Glomerular visceral epithelial cell (primary cell): ENCODE results near the gene GOLGA8B.
"Not testable (repeated sequence)": the region's sequence is repeated elsewhere in the genome, so short reads cannot be mapped to it uniquely, and the experiment has no call there.

Experiments
- DNase-seq: peaks from one replicate; pipeline ENCODE4 v3.0.0-alpha.2; 2016; ENCODE audit errors: extremely low spot score

Gene GOLGA8B

GRCh38 chr15:34583399-34584329, at the start of gene GOLGA8B:
TSS of gene GOLGA8B (minus strand) at chr15:34583651. CDS start at chr15:34535912, 47,739 bp downstream.
- peak; percentile 78 for DNase-seq

DNA sequence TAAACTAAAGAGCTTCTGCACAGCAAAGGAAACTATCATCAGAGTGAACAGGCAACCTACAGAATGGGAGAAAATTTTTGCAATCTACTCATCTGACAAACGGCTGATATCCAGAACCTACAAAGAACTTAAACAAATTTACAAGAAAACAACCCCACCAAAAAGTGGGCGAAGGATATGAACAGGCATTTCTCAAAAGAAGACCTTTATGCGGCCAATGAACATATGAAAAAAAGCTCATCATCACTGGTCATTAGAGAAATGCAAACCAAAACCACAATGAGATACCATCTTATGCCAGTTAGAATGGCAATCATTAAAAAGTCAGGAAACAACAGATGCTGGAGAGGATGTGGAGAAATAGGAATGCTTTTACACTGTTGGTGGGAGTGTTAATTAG, 49.7 kb upstream of the GOLGA8B start:
- DNase-seq: not testable (repeated sequence)

- DNase-seq: no peak
Measured at GRCh38 chr15:34628577-34629152, 45.2 kb upstream of the GOLGA8B start.

- DNase-seq: no peak
Measured at GRCh38 chr15:34625007-34625406, 41.6 kb upstream of the GOLGA8B start.

DNA sequence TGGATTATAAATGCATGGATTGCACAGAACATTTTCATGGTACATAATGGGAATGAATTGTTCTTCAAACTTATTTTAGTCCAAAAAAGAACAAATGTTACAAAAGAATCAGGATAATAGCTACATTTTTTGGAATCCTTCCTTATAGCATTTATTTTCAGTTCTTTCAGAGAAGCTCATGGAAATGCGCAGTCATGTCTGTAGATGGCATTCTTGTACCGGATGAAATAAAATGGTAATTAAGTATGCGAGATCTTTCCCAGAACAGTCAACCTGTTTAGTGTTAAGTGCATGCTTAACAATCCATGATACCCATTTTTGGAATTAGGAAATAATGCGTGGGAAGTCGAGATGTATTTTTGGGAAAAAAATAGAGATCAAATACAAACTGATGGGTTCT, 38.2 kb upstream of the GOLGA8B start:
- DNase-seq: peak; percentile 3

- no peak for DNase-seq
Measured at GRCh38 chr15:34620814-34621213, 37.4 kb upstream of the GOLGA8B start.

- no peak for DNase-seq
Measured at GRCh38 chr15:34620142-34620541, 36.7 kb upstream of the GOLGA8B start.

GRCh38 chr15:34619151-34619550, 35.7 kb upstream of the GOLGA8B start:
- no peak for DNase-seq

GRCh38 chr15:34618073-34618472, 34.6 kb upstream of the GOLGA8B start:
- no peak for DNase-seq

- peak; percentile 35 for DNase-seq
Measured at GRCh38 chr15:34616613-34617012, 33.2 kb upstream of the GOLGA8B start.

- no peak for DNase-seq
Measured at GRCh38 chr15:34613997-34614396, 30.5 kb upstream of the GOLGA8B start.

GRCh38 chr15:34613301-34613700, 29.9 kb upstream of the GOLGA8B start:
- DNase-seq: no peak

DNA sequence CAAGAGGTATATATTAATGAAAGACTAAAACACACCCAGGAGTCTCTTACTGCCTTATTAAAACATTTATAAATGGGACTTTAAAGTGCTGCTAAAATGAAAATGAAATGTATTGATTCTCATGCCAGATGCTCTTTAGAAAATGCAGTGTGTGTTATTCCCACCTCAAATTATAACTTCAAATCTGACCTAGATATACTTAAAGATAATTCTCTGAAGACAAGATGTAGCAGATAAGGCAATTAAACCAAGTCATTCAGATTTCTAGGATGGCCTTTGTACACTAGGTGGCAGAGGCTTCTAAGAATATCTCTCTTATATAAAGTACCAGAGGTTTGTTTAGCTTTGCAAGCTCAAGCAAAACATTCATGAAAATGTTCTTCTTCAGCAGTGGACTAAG, 26.9 kb upstream of the GOLGA8B start:
- DNase-seq: peak; percentile 4

- no peak for DNase-seq
Measured at GRCh38 chr15:34609102-34610057, 25.9 kb upstream of the GOLGA8B start.

GRCh38 chr15:34608517-34608916, 25.1 kb upstream of the GOLGA8B start:
- no peak for DNase-seq

- DNase-seq: no peak
Measured at GRCh38 chr15:34607832-34608231, 24.4 kb upstream of the GOLGA8B start.

- no peak for DNase-seq
Measured at GRCh38 chr15:34606545-34606944, 23.1 kb upstream of the GOLGA8B start.

GRCh38 chr15:34606131-34606530, 22.7 kb upstream of the GOLGA8B start:
- no peak for DNase-seq

- DNase-seq: no peak
Measured at GRCh38 chr15:34603095-34603494, 19.6 kb upstream of the GOLGA8B start.

DNA sequence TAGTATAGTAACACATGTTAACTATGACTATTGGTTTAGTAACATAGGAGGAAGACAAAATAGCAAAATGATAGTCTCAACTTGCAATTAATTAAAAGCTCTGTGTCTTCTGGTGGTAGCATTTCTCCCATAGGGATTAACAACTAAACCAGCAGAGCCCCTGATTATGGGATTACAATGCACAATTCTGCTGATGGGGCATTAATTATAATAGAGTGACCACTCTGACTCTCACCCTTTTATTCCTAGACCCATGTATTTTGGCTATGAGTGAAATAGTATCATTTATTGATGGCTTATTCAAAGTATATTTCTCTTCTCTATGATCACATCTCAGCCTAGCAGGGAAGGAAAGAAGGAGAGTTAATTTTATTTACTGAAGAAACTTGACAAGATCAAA, 17.5 kb upstream of the GOLGA8B start:
- DNase-seq: no peak

DNA sequence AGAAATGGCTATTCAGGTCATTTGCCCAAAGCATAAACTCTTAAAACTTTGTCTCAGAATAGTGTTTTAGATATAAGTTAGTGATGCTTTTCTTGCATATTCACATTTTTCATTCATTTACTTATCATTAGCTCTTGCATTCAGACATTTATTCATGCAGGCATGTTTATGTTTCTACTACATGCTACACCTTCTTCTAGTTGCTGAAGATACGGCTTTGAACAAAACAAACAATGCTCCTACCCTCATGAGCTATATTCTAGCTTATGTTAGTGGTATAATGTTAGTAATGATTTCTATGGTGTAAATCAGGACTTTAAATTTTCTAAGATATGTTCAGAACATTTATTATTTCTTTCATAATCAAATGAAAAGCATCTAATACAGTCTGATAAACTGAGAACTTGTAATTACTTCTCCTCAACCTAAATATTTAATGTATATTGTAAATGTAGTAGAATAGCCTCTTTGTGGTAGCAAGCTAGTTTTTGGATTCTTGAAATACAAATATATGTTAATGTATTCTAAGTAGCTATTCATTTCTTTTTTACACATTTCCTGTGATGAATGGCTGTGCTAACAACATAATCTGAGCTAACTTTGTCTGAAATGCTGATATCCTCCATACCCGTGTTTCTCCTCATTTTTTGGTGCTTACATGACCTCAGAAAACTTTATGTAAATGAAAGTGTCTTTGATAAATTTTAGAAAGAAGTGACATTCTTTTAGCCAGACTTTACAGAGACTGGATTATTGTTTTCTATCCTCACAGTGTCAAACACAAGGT, 15.5 kb upstream of the GOLGA8B start:
- DNase-seq: no peak
